ENCODE measurements around the gene MYO3B.

The MYO3B gene

GRCh38 chr2:170307555-170308351 is 129.8 kb downstream of the MYO3B start:
- no peak overlapping the region for H2AFZ ChIP-seq (ENCODE audit: low read depth, low read length, severe bottlenecking)
- H3K4me2 ChIP-seq (ENCODE audit: low read depth, low read length, poor library complexity, severe bottlenecking), result no peak overlapping the region
- TF ChIP-seq EZH2phosphoT487 (conservative IDR thresholded peaks at IDR 0.05; ENCODE audit: low read length) (no peak), CTCF (IDR thresholded peaks at IDR 0.05; ENCODE audit: insufficient read depth, low read length, poor library complexity, severe bottlenecking) (no peak)
- H3K9ac ChIP-seq (ENCODE audit: low read length), result no peak overlapping the region
- no peaks in the 10 kb centered on the region for H3K79me2 ChIP-seq (ENCODE audit: insufficient read depth, low read length)
- H3K27ac ChIP-seq (ENCODE audit: low read depth, low read length), result no peak overlapping the region
- H3F3A ChIP-seq (ENCODE audit: insufficient read depth), result no peaks in the 10 kb centered on the region
- no peaks in the 10 kb centered on the region for H3K9me3 ChIP-seq (ENCODE audit: insufficient read depth, low read length)
- no peaks in the 10 kb centered on the region for H3K9me2 ChIP-seq (replicated peaks; ENCODE audit: insufficient read depth, low read length)
- no peaks in the 10 kb centered on the region for H4K20me1 ChIP-seq (ENCODE audit: low read depth, low read length)
- H3K27me3 ChIP-seq (ENCODE audit: low read length), result no peaks in the 10 kb centered on the region
- H3K36me3 ChIP-seq (ENCODE audit: low read length), result no peaks in the 10 kb centered on the region
- H3K4me3 ChIP-seq (ENCODE audit: insufficient read depth, low read length, poor library complexity, severe bottlenecking), result no peak overlapping the region

DNA sequence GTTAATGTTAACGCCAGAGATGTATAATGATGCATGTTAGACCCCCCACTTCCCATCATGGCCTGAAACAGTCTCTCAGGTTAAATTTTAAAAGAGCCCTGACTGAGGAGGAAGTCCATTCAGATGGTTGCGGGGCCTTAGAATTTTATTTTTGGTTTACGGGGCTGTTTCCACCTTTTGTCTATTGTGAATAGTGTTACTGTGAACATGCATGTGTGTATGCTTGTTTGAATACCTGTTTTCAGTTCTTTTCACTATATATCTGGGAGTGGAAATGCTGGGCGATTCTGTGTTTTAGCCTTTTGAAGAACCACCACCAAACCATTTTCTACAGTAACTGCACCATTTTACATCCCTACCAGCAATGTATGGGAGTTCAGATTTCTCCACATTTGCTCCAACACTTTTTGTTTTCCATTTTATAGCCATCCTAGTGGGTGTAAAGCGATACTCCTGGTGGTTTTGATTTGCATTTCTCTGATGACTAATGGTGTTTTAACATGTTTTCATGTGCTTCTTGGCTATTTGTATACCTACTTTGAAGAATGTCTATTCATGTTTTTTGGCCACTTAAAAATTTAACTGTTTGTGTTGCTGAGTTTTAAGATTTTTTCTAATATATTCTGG is 133.0 kb downstream of the MYO3B start:
- Histone ChIP-seq H3K4me2 (ENCODE audit: low read depth, low read length, poor library complexity, severe bottlenecking) (no peak overlapping the region), H3K4me3 (ENCODE audit: insufficient read depth, low read length, poor library complexity, severe bottlenecking) (no peak overlapping the region), H3K36me3 (ENCODE audit: low read length) (no peaks in the 10 kb centered on the region), H3K27ac (ENCODE audit: low read depth, low read length) (no peak overlapping the region), H3K9ac (ENCODE audit: low read length) (no peak overlapping the region), H3F3A (ENCODE audit: insufficient read depth) (no peaks in the 10 kb centered on the region), H3K79me2 (ENCODE audit: insufficient read depth, low read length) (no peaks in the 10 kb centered on the region), H3K9me2 (replicated peaks; ENCODE audit: insufficient read depth, low read length) (no peaks in the 10 kb centered on the region), H3K27me3 (ENCODE audit: low read length) (no peaks in the 10 kb centered on the region), H2AFZ (ENCODE audit: low read depth, low read length, severe bottlenecking) (no peak overlapping the region), H3K9me3 (ENCODE audit: insufficient read depth, low read length) (no peaks in the 10 kb centered on the region), H4K20me1 (ENCODE audit: low read depth, low read length) (no peaks in the 10 kb centered on the region)
- TF ChIP-seq EZH2phosphoT487 (conservative IDR thresholded peaks at IDR 0.05; ENCODE audit: low read length) (no peak), CTCF (IDR thresholded peaks at IDR 0.05; ENCODE audit: insufficient read depth, low read length, poor library complexity, severe bottlenecking) (no peak)

GRCh38 chr2:170313347-170313991 is 135.5 kb downstream of the MYO3B start:
- Histone ChIP-seq H3K9me2 (replicated peaks; ENCODE audit: insufficient read depth, low read length) (no peaks in the 10 kb centered on the region), H3K4me3 (ENCODE audit: insufficient read depth, low read length, poor library complexity, severe bottlenecking) (no peak overlapping the region), H3K27ac (ENCODE audit: low read depth, low read length) (no peak overlapping the region), H2AFZ (ENCODE audit: low read depth, low read length, severe bottlenecking) (no peak overlapping the region), H3K9ac (ENCODE audit: low read length) (no peak overlapping the region), H4K20me1 (ENCODE audit: low read depth, low read length) (no peaks in the 10 kb centered on the region), H3K4me2 (ENCODE audit: low read depth, low read length, poor library complexity, severe bottlenecking) (no peak overlapping the region), H3K79me2 (ENCODE audit: insufficient read depth, low read length) (no peaks in the 10 kb centered on the region), H3K36me3 (ENCODE audit: low read length) (no peaks in the 10 kb centered on the region), H3K27me3 (ENCODE audit: low read length) (no peaks in the 10 kb centered on the region), H3K9me3 (ENCODE audit: insufficient read depth, low read length) (no peaks in the 10 kb centered on the region), H3F3A (ENCODE audit: insufficient read depth) (no peaks in the 10 kb centered on the region)
- TF ChIP-seq EZH2phosphoT487 (conservative IDR thresholded peaks at IDR 0.05; ENCODE audit: low read length) (no peak), CTCF (IDR thresholded peaks at IDR 0.05; ENCODE audit: insufficient read depth, low read length, poor library complexity, severe bottlenecking) (no peak)

Measured in SU-DHL-6 (cell line).